ENCODE data around the gene OTUB2.

GRCh38 chr14:94054401-94054800 lies 28.3 kb downstream of the OTUB2 start:
- TF ChIP-seq CTCF (IDR thresholded peaks at IDR 0.05; ENCODE audit: low read depth, low read length) (no peak), EZH2phosphoT487 (IDR thresholded peaks at IDR 0.05; ENCODE audit: low read depth) (no peak)
